K562 (cell line): Measurements from ENCODE around the gene SUPT3H. TPM values are rescaled to one million over a fixed set of nuclear protein-coding genes. Genes with fewer than 3 reads are reported as not detected.

Experiments
- ATAC-seq: fragments of 200-7000 bp; cut with Tn5 transposase; 3 replicates; pipeline ENCODE4 v1.9.1; 2020; ENCODE audit warnings: moderate library complexity
- BruUV-seq: library from RNA; stranded (reverse); fragments of 400-500 nt; replicated peaks from 2 replicates; lab custom pipeline; 2021; lab: Mats Ljungman, UMichigan
- CTCF ChIA-PET: fragments of 300-600 bp; formaldehyde crosslinking; extraction: SDS; loops from one replicate; lab custom pipeline; 2021; ENCODE audit warnings: low intra/inter-chr PET ratio; lab: Yijun Ruan, JAX
- POLR2A ChIA-PET: fragments of 300-600, 350-650 bp; sonication (Branson Sonifier 250); formaldehyde crosslinking; extraction: SDS; loops from one replicate; lab custom pipeline; 2021; ENCODE audit warnings: antibody characterized with exemption, inconsistent platforms; lab: Yijun Ruan, JAX
- DNase-seq, 4 experiments: peaks; one replicate each; pipeline versions ENCODE4 v3.0.0 to v3.0.0-alpha.2; 2011 to 2018; ENCODE audit warnings: low spot score in 3 of 4, mixed read lengths in 3 of 4; ENCODE audit errors: extremely low read depth in 1 of 4
- FAIRE-seq: peaks from 2 replicates; lab custom pipeline; 2011; peaks lifted over from hg19 to GRCh38; lab: Jason Lieb, UNC
- H2AFZ ChIP-seq: 2 replicates; pipeline ENCODE4 v1.6.0; 2011; ENCODE audit warnings: low read depth, low read length, control low read depth, inconsistent platforms
- H3K27ac ChIP-seq: fragments of 200-600 bp; 3 replicates; pipeline ENCODE4 v1.8.0; 2011; ENCODE audit warnings: low read depth, mild to moderate bottlenecking, control low read depth, inconsistent platforms, low read length, moderate library complexity, mixed read lengths; ENCODE audit errors: extremely low read depth
- H3K27me3 ChIP-seq, 2 experiments: fragments of 300-600 bp in 1 of 2; 2 replicates in 1 of 2; 3 replicates in 1 of 2; pipeline versions ENCODE4 v1.6.0 to v1.8.0; 2011; ENCODE audit warnings: inconsistent platforms in 2 of 2, low read length in 2 of 2, mild to moderate bottlenecking in 1 of 2, mixed read lengths in 1 of 2, moderate library complexity in 1 of 2; ENCODE audit not compliant: control insufficient read depth in 2 of 2, insufficient read depth in 2 of 2
- H3K36me3 ChIP-seq: fragments of 300-600 bp; 3 replicates; pipeline ENCODE4 v1.8.0; 2011; ENCODE audit warnings: mild to moderate bottlenecking, low read length, inconsistent platforms; ENCODE audit not compliant: control insufficient read depth, insufficient read depth
- H3K4me1 ChIP-seq, 2 experiments: fragments of 200-600 bp in 1 of 2; replicated peaks in 1 of 2; 2 replicates in 1 of 2; 3 replicates in 1 of 2; pipeline versions ENCODE4 v1.5.1 to v1.8.0; 2011; ENCODE audit warnings: inconsistent platforms in 2 of 2, low read length in 2 of 2, mild to moderate bottlenecking in 1 of 2, mixed read lengths in 1 of 2, moderate library complexity in 1 of 2; ENCODE audit not compliant: control insufficient read depth in 2 of 2, insufficient read depth in 2 of 2
- H3K4me2 ChIP-seq: 2 replicates; pipeline ENCODE4 v1.6.1; 2011; ENCODE audit warnings: low read length, control low read depth, inconsistent platforms, mixed read lengths; ENCODE audit not compliant: insufficient read depth
- H3K4me3 ChIP-seq: fragments of 200-600 bp; sonication (generic), shearing (Covaris generic); 2 replicates; pipeline ENCODE4 v1.5.1; 2016; ENCODE audit warnings: control low read depth, inconsistent platforms
- H3K79me2 ChIP-seq: fragments of 200-600 bp; 3 replicates; pipeline ENCODE4 v1.8.0; 2011; ENCODE audit warnings: low read length, inconsistent platforms; ENCODE audit not compliant: control insufficient read depth, insufficient read depth
- H3K9ac ChIP-seq, 2 experiments: 2 replicates each; pipeline versions ENCODE4 v1.6.0 to v1.6.1; 2011; ENCODE audit warnings: low read depth in 2 of 2, low read length in 2 of 2, control low read depth in 1 of 2, inconsistent platforms in 1 of 2, mild to moderate bottlenecking in 1 of 2, mixed read lengths in 1 of 2; ENCODE audit not compliant: insufficient read depth in 1 of 2
- H3K9me1 ChIP-seq: one replicate; pipeline ENCODE4 v1.6.0; 2011; ENCODE audit warnings: inconsistent platforms, mild to moderate bottlenecking, low read length, moderate library complexity; ENCODE audit not compliant: control insufficient read depth, insufficient read depth
- H3K9me3 ChIP-seq: replicated peaks from 2 replicates; pipeline ENCODE4 v1.5.1; 2011; ENCODE audit warnings: low read depth, low read length, inconsistent platforms; ENCODE audit not compliant: control insufficient read depth, insufficient read depth
- H4K20me1 ChIP-seq: replicated peaks from 2 replicates; pipeline ENCODE4 v1.6.1; 2011; ENCODE audit warnings: low read length, inconsistent platforms, mixed read lengths; ENCODE audit not compliant: control insufficient read depth, insufficient read depth
- CLOCK ChIP-seq: fragments of 250-450 bp; sonication (Bioruptor Pico); IDR thresholded peaks from 2 replicates; pipeline ENCODE4 v1.4.0; 2020; ENCODE audit warnings: mild to moderate bottlenecking, moderate library complexity, borderline replicate concordance
- DLX4 ChIP-seq: fragments of 250-450 bp; sonication (Bioruptor Pico); IDR thresholded peaks from 2 replicates; pipeline ENCODE4 v1.6.1; 2021; ENCODE audit warnings: mild to moderate bottlenecking
- ELF1 ChIP-seq: fragments of 200-800 bp; sonication (Bioruptor generic); IDR thresholded peaks from 2 replicates; pipeline ENCODE4 v1.6.1; 2016; ENCODE audit warnings: missing genetic modification characterization, missing compliant biosample characterization
- WGBS: fragments of 100-300 bp; shearing (Covaris generic); methylation state at CpG from one replicate; pipeline ENCODE4 v1.1.6; 2016; ENCODE audit warnings: low coverage, mixed read lengths; ENCODE audit not compliant: insufficient coverage; ENCODE audit errors: missing lambda C conversion rate; 5-methylcytosine and 5-hydroxymethylcytosine counted together
- in situ Hi-C: fragments of 300-500 bp; cut with MboI; formaldehyde crosslinking; loops from 4 replicates; pipeline ENCODE4 v1.15.0; 2018; ENCODE audit warnings: inconsistent platforms, mixed read lengths
- intact Hi-C: fragments of 100-400 bp; cut with micrococcal nuclease; formaldehyde crosslinking; loops from 2 replicates; pipeline ENCODE4 v1.14.2; 2022
- polyA plus RNA-seq, 8 experiments: library from polyadenylated mRNA; depleted of rRNA in 4 of 8; stranded (reverse) in 5 of 8; unstranded in 3 of 8; fragments of >200 nt; fragmentation: Nextera tagmentation in 2 of 8; fragmentation: Illumina TruSeq in 1 of 8; extraction: Ambion mirVana in 2 of 8; extraction: Trizol in 1 of 8; gene quantifications; 2 replicates each; pipeline versions ENCODE4 v1.2.1 to v1.2.3, GENCODE V29; 2011 to 2014; ENCODE audit warnings: inconsistent platforms in 1 of 8, missing spikeins in 1 of 8
- total RNA-seq, 7 experiments: library from RNA; depleted of rRNA in 6 of 7; stranded (reverse); fragments of >200 nt in 6 of 7; fragmentation: Illumina TruSeq in 2 of 7; extraction: Trizol in 2 of 7; gene quantifications; 2 replicates each; pipeline versions ENCODE4 v1.2.1 to v1.2.3, GENCODE V29; 2011 to 2021; ENCODE audit warnings: low replicate concordance in 1 of 7

SUPT3H gene
- total and polyA plus RNA-seq, 9 of the 15 experiments (the other 6 are each of a cell fraction or from before 2014, with no cell fraction given) = 7.2 to 16.3 (median 11.9) TPM

GRCh38 chr6:45417436-45417835, 39.7 kb upstream of the SUPT3H start (continued):
- no peak for TF ChIP-seq DLX4 (CRISPR knock-in tag)
- no peak for TF ChIP-seq CLOCK (CRISPR knock-in tag)

- H3K9me3 ChIP-seq = no peaks in the 10 kb centered on the region
- intact Hi-C loops = loop anchor here (5.0 kb wide), 1 partner anchor 39 kb away; the partner anchor contains the start of gene SUPT3H
- BruUV-seq = no TSS peak
- POLR2A ChIA-PET = interaction anchor here (0.6 kb wide), 1 partner anchor 743 kb away, joined by 3 read pairs; no protein-coding TSS in a partner anchor
- H3K27ac ChIP-seq = no peak overlapping the region
- TF ChIP-seq ELF1 (tag) = no peak
- TF ChIP-seq, all 486 proteins: peak for 0
- H2AFZ ChIP-seq = no peak overlapping the region
- H3K27me3 ChIP-seq = peaks cover 9 to 22% of the 10 kb centered on the region in 2 experiments; a peak in 4 of 5 replicates
- H3K4me3 ChIP-seq = no peak overlapping the region
- no peaks in the 10 kb centered on the region for H3K36me3 ChIP-seq
- H3K79me2 ChIP-seq = no peaks in the 10 kb centered on the region
- H4K20me1 ChIP-seq = no peaks in the 10 kb centered on the region
- DNase-seq = no peak
- WGBS = 16% methylated on average over 2 of the region's 2 CpGs
- no peak for ATAC-seq
- CTCF ChIA-PET = no interaction called here
- H3K4me1 ChIP-seq = peaks cover 0 to 16% of the 10 kb centered on the region in 2 experiments; a peak in 4 of 5 replicates
- no peak overlapping the region for H3K9ac ChIP-seq
- in situ Hi-C loops = loop anchor here (10.0 kb wide), 1 partner anchor 752 kb away; no protein-coding TSS in a partner anchor
- no peak overlapping the region for H3K4me2 ChIP-seq
- no peak for FAIRE-seq
- H3K9me1 ChIP-seq = no peaks in the 10 kb centered on the region
These were observed 39.0 kb upstream of the SUPT3H start for GRCh38 chr6:45416700-45417099.
